HG03571 (cell line): ENCODE results near the gene IL10RA.

Source experiments
- ATAC-seq: cut with Tn5 transposase; IDR thresholded peaks from one replicate; pipeline ENCODE4 v1.9.1; 2021; ENCODE audit not compliant: unreplicated experiment

IL10RA gene

GRCh38 chr11:117989351-117990102, 3.3 kb downstream of the IL10RA start:
- ATAC-seq = no peak

GRCh38 chr11:117992136-117992535, 5.9 kb downstream of the IL10RA start:
- no peak for ATAC-seq

- no peak for ATAC-seq
Measured at GRCh38 chr11:117992620-117993019, 6.4 kb downstream of the IL10RA start.

- no peak for ATAC-seq
Measured at GRCh38 chr11:117993988-117994745, 8.0 kb downstream of the IL10RA start.

- no peak for ATAC-seq
Measured at GRCh38 chr11:117995472-117995871, 9.3 kb downstream of the IL10RA start.

- no peak for ATAC-seq
Measured at GRCh38 chr11:117996058-117996457, 9.9 kb downstream of the IL10RA start.

- no peak for ATAC-seq
Measured at GRCh38 chr11:117997406-117997805, 11.2 kb downstream of the IL10RA start.

- peak; percentile 58 for ATAC-seq
Measured at GRCh38 chr11:117997823-117998579, 11.8 kb downstream of the IL10RA start.

GRCh38 chr11:117998664-117999353, 12.6 kb downstream of the IL10RA start:
- no peak for ATAC-seq

GRCh38 chr11:117999354-117999993, 13.3 kb downstream of the IL10RA start:
- ATAC-seq = no peak

GRCh38 chr11:118000067-118000849, 14.1 kb downstream of the IL10RA start:
- ATAC-seq = no peak

GRCh38 chr11:118000850-118001228, 14.6 kb downstream of the IL10RA start:
- no peak for ATAC-seq

GRCh38 chr11:118001494-118001971, 15.3 kb downstream of the IL10RA start:
- no peak for ATAC-seq

GRCh38 chr11:118002010-118002540, 15.9 kb downstream of the IL10RA start:
- ATAC-seq = no peak

GRCh38 chr11:118002541-118003423, 16.6 kb downstream of the IL10RA start:
- no peak for ATAC-seq

- ATAC-seq = no peak
Measured at GRCh38 chr11:118003456-118003855, 17.3 kb downstream of the IL10RA start.

- ATAC-seq = no peak
Measured at GRCh38 chr11:118004543-118005223, 18.5 kb downstream of the IL10RA start.
